Endothelial cell of umbilical vein (primary cell): ENCODE measurements around the gene CERS2. TPM values are rescaled to one million over a fixed set of nuclear protein-coding genes. Genes with fewer than 3 reads are reported as not detected.
A peak's percentile ranks its signal among the peaks of the same experiment; 100 is the strongest.

Experiments used
- BruUV-seq: library from RNA; stranded (reverse); fragments of 400-500 nt; replicated peaks from 2 replicates; lab custom pipeline; 2021; lab: Mats Ljungman, UMichigan
- CTCF ChIA-PET: fragments of 300-600, 350-600 bp; sonication (Branson Sonifier 250); formaldehyde crosslinking; loops from one replicate; lab custom pipeline; 2021; ENCODE audit warnings: antibody characterized with exemption, inconsistent platforms; lab: Charles Lee
- POLR2A ChIA-PET: fragments of 300-600, 350-600 bp; sonication (Branson Sonifier 250); formaldehyde crosslinking; loops from one replicate; lab custom pipeline; 2021; ENCODE audit warnings: antibody characterized with exemption, inconsistent platforms; lab: Charles Lee
- DNase-seq: peaks from one replicate; pipeline ENCODE4 v3.0.0-alpha.2; 2011; ENCODE audit warnings: low read depth, low spot score
- FAIRE-seq: peaks from 2 replicates; lab custom pipeline; 2011; peaks lifted over from hg19 to GRCh38; lab: Jason Lieb, UNC
- H2AFZ ChIP-seq: 2 replicates; pipeline ENCODE4 v1.6.0; 2012; ENCODE audit warnings: low read depth, low read length, control low read depth, inconsistent platforms
- H3K27ac ChIP-seq: 2 replicates; pipeline ENCODE4 v1.5.1; 2011; ENCODE audit warnings: low read depth, mild to moderate bottlenecking, control low read depth, low read length, moderate library complexity; ENCODE audit not compliant: insufficient read depth
- H3K27me3 ChIP-seq, 2 experiments: 2 replicates each; pipeline versions ENCODE4 v1.6.0 to v1.6.1; 2011; ENCODE audit warnings: low read length in 2 of 2, mixed read lengths in 1 of 2; ENCODE audit not compliant: control insufficient read depth in 2 of 2, insufficient read depth in 2 of 2
- H3K36me3 ChIP-seq, 2 experiments: 2 replicates in 1 of 2; 3 replicates in 1 of 2; pipeline ENCODE4 v1.5.1; 2011; ENCODE audit warnings: low read length in 2 of 2, mild to moderate bottlenecking in 1 of 2, moderate library complexity in 1 of 2; ENCODE audit not compliant: control insufficient read depth in 2 of 2, insufficient read depth in 2 of 2; ENCODE audit errors: extremely low read depth in 1 of 2
- H3K4me1 ChIP-seq: 3 replicates; pipeline ENCODE4 v1.5.1; 2011; ENCODE audit warnings: mild to moderate bottlenecking, low read length; ENCODE audit not compliant: control insufficient read depth, insufficient read depth; ENCODE audit errors: extremely low read depth
- H3K4me2 ChIP-seq: 2 replicates; pipeline ENCODE4 v1.6.1; 2011; ENCODE audit warnings: low read length, control low read depth, mixed read lengths; ENCODE audit not compliant: insufficient read depth
- H3K4me3 ChIP-seq, 3 experiments: fragments of 200-600 bp in 1 of 3; sonication (generic), shearing (Covaris generic) in 1 of 3; replicated peaks in 1 of 3; 2 replicates each; pipeline ENCODE4 v1.5.1; 2011 to 2016; ENCODE audit warnings: control low read depth in 3 of 3, low read length in 3 of 3, mild to moderate bottlenecking in 2 of 3, inconsistent platforms in 1 of 3, low read depth in 1 of 3, moderate library complexity in 1 of 3; ENCODE audit not compliant: insufficient read depth in 1 of 3
- H3K79me2 ChIP-seq: 2 replicates; pipeline ENCODE4 v1.6.0; 2012; ENCODE audit warnings: low read length, inconsistent platforms; ENCODE audit not compliant: control insufficient read depth, insufficient read depth
- H3K9ac ChIP-seq: replicated peaks from 2 replicates; pipeline ENCODE3; 2011; ENCODE audit warnings: low read length, control low read depth; ENCODE audit not compliant: insufficient read depth; ENCODE audit errors: extremely low read depth
- H3K9me1 ChIP-seq: replicated peaks from 3 replicates; pipeline ENCODE4 v1.6.0; 2011; ENCODE audit warnings: mild to moderate bottlenecking, low read length; ENCODE audit not compliant: control insufficient read depth, insufficient read depth; ENCODE audit errors: extremely low read depth
- H3K9me3 ChIP-seq: replicated peaks from 2 replicates; pipeline ENCODE4 v1.5.1; 2012; ENCODE audit warnings: low read length, inconsistent platforms; ENCODE audit not compliant: control insufficient read depth, insufficient read depth
- H4K20me1 ChIP-seq: replicated peaks from 2 replicates; pipeline ENCODE3; 2011; ENCODE audit warnings: mild to moderate bottlenecking, low read length; ENCODE audit not compliant: control insufficient read depth, insufficient read depth; ENCODE audit errors: extremely low read depth
- GATA2 ChIP-seq: IDR thresholded peaks from 2 replicates; pipeline ENCODE4 v1.7.0; 2011; ENCODE audit warnings: low read depth, mild to moderate bottlenecking, moderate library complexity, mixed read lengths, low read length; ENCODE audit not compliant: insufficient read length, insufficient read depth
- JUN ChIP-seq: IDR thresholded peaks from 2 replicates; pipeline ENCODE4 v1.6.1; 2011; ENCODE audit warnings: borderline replicate concordance, low read depth; ENCODE audit not compliant: insufficient read length, insufficient read depth
- MYC ChIP-seq: IDR thresholded peaks from one replicate; pipeline ENCODE4 v1.6.1; 2011; ENCODE audit warnings: mild to moderate bottlenecking, low read depth, low read length
- POLR2A ChIP-seq: IDR thresholded peaks from 2 replicates; pipeline ENCODE4 v1.6.1; 2012; ENCODE audit warnings: low read depth, mild to moderate bottlenecking, control low read depth, low read length
- POLR2AphosphoS5 ChIP-seq: IDR thresholded peaks from 2 replicates; pipeline ENCODE4 v1.6.1; 2012; ENCODE audit warnings: low read depth, mild to moderate bottlenecking, control low read depth, low read length, moderate library complexity; ENCODE audit not compliant: insufficient read depth
- dilution Hi-C: fragments of 300-500 bp; cut with MboI; formaldehyde crosslinking; loops from one replicate; pipeline ENCODE4 v1.15.0; 2019; ENCODE audit warnings: low sequenced_read_pairs; ENCODE audit not compliant: extremely low pct_ligation_motif_present
- intact Hi-C: fragments of 100-400 bp; cut with micrococcal nuclease; formaldehyde crosslinking; loops from one replicate; pipeline ENCODE4 v1.10.0; 2022
- polyA plus RNA-seq, 4 experiments: library from polyadenylated mRNA; depleted of rRNA in 3 of 4; stranded (reverse) in 3 of 4; unstranded in 1 of 4; fragments of >200 nt; gene quantifications; 2 replicates each; pipeline versions ENCODE4 v1.2.1 to v1.2.3, GENCODE V29; 2011 to 2012; ENCODE audit warnings: missing spikeins in 1 of 4
- total RNA-seq: library from RNA; stranded (reverse); gene quantifications from 2 replicates; pipeline ENCODE4 v1.2.3, GENCODE V29; 2021
- TF ChIP-seq, protein P1 (sequence below): IDR thresholded peaks from 2 replicates; pipeline ENCODE4 v1.6.1; 2011; ENCODE audit not compliant: insufficient read depth, insufficient read length

Gene CERS2
- total and polyA plus RNA-seq, 2 donors (not counting 3 experiments of a cell fraction or from before 2014, with no cell fraction given): 143 to 155 TPM

DNA sequence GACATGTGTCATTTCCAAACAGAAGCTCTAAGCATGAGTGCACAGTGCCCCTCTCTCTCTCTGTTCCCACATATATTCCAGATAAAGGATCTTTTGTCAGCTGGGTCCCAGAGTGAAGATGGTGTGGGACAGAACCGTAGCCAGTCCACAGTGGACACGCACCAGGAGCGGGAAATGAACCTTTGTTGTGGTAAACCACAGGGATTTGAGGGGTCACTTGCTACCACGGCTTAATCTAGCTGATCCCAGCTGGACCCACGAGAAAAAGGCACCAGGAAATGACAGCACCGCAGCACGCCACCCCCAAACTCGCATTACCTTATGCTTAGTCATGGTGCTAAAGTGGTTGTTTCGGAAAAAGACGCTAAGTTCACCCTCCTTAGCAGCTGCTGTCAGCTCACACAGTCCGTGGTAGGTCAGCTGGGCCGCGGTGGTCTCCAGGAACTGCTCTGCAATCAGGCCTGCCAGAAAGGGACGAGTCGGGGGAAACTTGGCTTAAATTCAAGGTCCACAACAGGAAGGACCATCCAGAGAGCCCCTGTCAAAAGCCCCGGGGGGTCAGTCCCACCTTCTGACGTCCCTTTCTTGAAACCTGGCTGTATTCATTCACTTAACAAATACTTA lies 24.5 kb upstream of the CERS2 start:
- Histone ChIP-seq H2AFZ (peak overlapping the region; percentile 39), H3K4me2 (peak overlapping the region; percentile 45), H3K9me1 (no peaks in the 10 kb centered on the region), H3K27ac (peak overlapping the region; percentile 89), H3K4me1 (peaks cover 11% of the 10 kb centered on the region), H4K20me1 (no peaks in the 10 kb centered on the region), H3K27me3 (no peaks in the 10 kb centered on the region), H3K4me3 (no peak overlapping the region), H3K9me3 (no peaks in the 10 kb centered on the region), H3K9ac (peak overlapping the region; percentile 63), H3K79me2 (no peaks in the 10 kb centered on the region), H3K36me3 (peaks cover 0 to 11% of the 10 kb centered on the region in 2 experiments)
- no TSS peak for BruUV-seq
- ChIA-PET POLR2A (no interaction called here), CTCF (interaction anchor here (0.8 to 12.3 kb wide), 4 partner anchors 7 to 49 kb away, joined by 3 to 278 read pairs (median 66); partner anchors contain the start of genes ANXA9, C1orf56, CERS2 and MINDY1)
- TF ChIP-seq, protein P1, sequence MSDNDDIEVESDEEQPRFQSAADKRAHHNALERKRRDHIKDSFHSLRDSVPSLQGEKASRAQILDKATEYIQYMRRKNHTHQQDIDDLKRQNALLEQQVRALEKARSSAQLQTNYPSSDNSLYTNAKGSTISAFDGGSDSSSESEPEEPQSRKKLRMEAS: peak; percentile 4
- TF ChIP-seq POLR2AphosphoS5 (peak; percentile 55), JUN (peak; percentile 41), MYC (no peak), GATA2 (no peak)
- DNase-seq (peak; percentile 46), FAIRE-seq (peak; percentile 85)
- dilution Hi-C loops (no loop called here), intact Hi-C loops (no loop called here)

DNA sequence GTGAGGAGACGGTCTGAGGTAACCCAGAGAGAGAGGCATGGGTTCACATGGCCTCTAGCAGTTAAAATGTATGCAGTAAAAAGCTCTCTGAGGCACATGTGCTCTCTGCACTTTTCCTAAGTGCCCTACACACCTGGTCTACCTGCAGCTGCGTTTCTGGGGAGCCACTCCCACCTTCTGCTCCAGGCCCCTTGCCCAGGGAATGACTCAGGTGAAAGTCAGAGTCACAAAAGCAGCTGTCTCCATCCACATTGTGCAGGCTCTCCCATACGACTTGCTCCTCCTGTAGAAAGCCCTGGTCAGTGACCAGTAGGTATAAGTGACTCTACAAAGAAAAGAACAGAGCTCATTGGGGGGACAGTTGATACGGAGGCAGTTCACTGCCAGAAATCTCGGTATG lies 23.3 kb upstream of the CERS2 start:
- Histone ChIP-seq H3K27me3 (no peaks in the 10 kb centered on the region), H3K36me3 (peaks cover 0 to 11% of the 10 kb centered on the region in 2 experiments), H3K4me3 (no peak overlapping the region), H3K4me2 (no peak overlapping the region), H3K9me3 (no peaks in the 10 kb centered on the region), H3K4me1 (peaks cover 11% of the 10 kb centered on the region), H3K79me2 (no peaks in the 10 kb centered on the region), H4K20me1 (no peaks in the 10 kb centered on the region), H3K27ac (no peak overlapping the region), H3K9me1 (no peaks in the 10 kb centered on the region), H3K9ac (no peak overlapping the region), H2AFZ (no peak overlapping the region)
- no peak for TF ChIP-seq POLR2A
- TF ChIP-seq, protein P1: no peak
- ChIA-PET CTCF (interaction anchor here (0.8 to 12.3 kb wide), 4 partner anchors 8 to 50 kb away, joined by 3 to 278 read pairs (median 65); partner anchors contain the start of genes ANXA9, C1orf56, CERS2 and MINDY1), POLR2A (interaction anchor here (0.7 to 0.8 kb wide), 2 partner anchors 8 to 17 kb away, joined by 3 read pairs; partner anchors contain the start of gene MINDY1)
- dilution Hi-C loops: no loop called here
- DNase-seq (no peak), FAIRE-seq (no peak)
- intact Hi-C loops: no loop called here
- no TSS peak for BruUV-seq
